GM19023 (cell line): ENCODE results near the gene TRIM7.

ENCODE experiments used
- ATAC-seq: cut with Tn5 transposase; IDR thresholded peaks from one replicate; pipeline ENCODE4 v1.9.1; 2021; ENCODE audit warnings: mild to moderate bottlenecking, moderate library complexity; ENCODE audit not compliant: unreplicated experiment

The TRIM7 gene

DNA sequence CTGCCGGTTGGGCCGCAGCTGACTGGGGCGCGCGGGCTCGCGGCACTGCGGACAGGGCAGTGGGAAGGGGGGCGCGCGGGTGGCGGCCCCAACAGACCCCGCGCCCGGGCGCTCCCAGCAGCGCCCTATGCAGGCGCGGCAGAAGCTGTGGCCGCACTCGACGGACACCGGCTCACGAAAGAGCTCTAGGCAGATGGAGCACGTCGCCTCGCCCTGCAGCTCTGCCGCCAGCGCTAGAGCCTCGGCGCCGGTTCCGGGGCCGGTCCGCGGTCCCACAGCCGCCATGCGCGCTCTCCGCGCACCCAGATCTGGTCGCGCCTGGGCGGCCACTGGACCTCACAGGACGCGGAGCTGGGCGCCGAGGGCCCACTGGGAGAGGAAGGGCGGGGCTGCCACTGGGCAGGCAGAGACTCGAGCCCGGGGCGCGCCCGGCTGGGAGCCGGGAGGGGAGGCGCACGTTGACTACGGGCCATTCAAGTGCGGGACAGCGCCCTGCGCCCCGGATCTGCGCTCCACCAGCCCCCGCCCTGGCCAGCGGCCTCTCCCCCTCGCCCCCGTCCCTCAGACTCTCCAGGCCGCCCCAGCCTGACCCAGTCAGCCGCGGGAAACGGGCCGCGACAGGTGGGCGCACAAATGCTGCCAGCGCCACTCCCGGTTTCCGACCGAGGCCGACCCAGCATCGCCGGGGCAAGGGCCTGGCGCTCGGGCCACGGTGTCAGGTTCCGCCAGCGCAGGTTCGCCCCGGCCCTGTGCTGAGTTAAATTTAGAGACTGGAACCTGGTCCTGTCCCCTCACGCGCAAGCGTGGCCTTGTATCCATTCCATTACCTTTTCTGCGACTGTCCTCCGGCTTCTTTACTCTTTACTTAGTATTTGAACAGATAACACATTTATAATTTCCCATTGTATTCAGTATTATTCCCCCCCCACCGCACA lies at the start of gene TRIM7:
Gene TRIM7 (minus strand): TSS at position 371 of the 935 bp plus-strand sequence. CDS start 86 bp downstream, at position 285.
- no peak for ATAC-seq

DNA sequence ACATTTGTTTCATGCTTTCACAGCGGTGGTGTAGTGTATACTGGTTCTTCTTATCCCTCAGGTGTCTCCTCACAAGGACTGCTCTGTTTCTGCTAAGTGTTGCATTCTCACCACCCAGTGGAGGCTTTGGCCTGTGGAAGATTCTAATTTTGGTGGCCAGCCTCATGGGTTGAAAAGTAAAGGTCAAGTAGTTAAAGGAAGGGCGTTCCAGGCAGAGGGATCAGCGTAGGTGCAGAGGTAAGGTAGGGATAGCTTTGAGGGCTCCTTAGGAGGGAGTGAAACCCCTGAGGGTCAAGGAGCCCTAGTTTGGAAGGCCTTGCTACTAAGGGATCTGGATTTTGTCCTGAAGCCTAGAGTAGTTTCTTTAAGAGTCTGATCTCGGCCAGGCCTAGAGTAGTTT lies 43.3 kb upstream of the TRIM7 start:
- ATAC-seq: no peak

DNA sequence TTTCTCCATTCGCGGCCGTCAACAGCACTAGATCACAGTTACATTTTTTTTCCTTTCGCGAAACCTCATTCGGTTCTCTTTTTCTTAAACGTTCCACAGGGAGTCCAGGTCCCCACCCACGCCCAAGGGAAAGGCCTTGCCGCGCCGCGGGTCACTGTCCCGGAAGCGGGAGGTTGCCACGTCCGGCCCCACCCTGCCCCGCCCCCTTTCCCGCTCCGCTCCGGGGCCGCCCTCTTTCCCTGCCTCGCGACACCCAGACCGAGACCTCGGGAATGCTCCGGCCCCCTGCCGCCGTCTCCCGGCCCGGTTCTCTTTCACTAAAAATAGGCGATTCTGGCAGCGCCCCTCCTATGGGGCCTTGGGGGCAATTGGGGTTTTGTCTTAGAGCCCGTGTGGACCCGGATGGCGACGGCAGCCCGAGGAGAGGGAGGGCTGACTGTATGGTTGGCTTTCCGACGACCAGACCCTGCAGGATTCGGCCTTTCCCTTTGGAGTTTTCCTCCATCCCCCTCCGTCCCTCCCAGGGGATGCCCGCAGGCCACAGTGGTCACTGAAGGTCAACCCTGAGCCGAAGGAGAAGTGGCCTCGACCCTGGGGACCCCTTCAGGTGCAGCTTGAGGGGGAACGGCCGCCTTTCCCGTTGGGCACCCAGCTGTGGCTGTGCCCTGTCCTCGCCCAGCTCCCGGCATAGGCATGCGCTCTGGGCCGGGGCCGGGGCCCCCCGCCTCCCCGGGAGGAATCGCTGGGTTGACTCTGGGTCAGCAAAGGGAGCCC lies 41.5 kb upstream of the TRIM7 start:
- ATAC-seq: peak; percentile 49

DNA sequence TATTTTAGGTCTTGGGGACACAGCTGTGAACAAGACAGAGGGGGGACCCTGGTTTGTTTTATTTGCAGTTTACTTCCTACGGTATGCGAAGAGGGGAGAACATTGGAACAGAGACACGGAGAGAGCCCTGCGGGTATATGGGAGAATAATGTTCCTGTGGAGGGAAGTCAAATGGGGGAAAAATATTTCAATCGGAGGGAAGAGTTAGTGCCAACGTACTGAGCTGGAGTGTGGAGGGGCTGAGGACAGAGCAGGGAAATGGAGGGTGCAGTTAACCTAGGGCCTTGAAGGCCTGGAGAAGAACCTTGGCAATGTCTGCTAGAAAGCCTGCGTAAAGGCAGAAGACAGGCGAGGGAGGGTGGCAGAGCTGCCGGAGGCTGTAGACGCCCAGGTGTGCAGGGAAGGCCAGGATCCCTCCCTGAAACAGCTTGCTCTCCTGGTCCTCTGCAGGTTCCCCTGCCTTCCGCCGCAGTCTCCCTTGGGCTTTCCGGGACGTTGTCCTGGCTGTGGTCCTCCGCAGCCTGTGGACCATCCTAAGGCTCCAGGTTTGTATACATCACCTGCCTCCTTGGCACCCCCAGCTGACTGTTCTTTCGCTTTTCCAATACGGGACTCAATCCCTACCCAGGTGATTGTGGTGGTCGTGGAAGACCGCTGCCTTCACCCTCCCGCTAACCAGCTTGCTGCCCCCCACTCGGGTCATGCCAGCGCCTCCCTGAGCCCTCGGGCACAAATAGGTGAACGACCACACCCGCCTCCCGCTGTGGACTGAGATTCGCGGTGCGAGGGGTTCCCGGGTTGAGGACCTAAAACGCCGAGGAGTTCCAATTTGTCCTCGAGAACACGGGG lies 40.7 kb upstream of the TRIM7 start:
- ATAC-seq: peak; percentile 4

DNA sequence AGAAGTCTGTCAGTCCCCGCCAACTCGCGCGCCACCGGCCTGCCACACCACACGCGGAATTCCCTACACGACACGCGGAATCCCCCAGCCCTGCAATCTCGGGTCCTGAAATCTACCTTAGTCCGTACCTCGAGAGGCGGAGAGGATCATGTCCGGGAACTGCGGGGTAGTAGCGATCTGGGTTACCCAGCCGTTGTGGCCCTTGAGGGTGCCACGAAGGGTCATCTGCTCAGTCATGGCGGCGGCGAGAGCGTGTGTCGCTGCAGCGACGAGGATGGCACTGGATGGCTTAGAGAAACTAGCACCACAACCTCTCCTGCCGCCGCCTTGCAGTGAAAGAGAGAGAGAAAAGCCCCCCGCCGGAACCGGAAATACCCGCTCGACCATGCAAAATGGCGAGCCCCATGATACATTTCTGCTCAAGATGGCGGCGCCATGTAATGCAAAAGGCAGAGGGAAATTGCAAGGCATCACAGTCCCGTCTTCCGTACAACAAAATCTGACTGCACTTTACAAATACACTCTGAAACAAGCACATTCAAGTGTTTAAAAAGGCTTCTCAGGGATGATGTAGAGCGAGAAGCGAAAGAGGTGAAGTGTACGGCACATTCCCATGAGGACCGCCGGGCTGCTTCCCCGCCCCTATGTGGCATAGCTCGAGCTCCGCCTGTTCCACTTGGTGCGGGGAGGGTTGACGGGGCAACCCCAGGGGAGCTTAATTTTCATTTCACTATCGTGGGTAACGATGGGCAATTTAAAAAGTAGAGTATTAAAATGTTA lies 38.8 kb upstream of the TRIM7 start, which contains the start of gene RACK1:
Gene RACK1 (minus strand): TSS at position 343 of the 780 bp plus-strand sequence. CDS start 106 bp downstream, at position 237.
- peak; percentile 62 for ATAC-seq

DNA sequence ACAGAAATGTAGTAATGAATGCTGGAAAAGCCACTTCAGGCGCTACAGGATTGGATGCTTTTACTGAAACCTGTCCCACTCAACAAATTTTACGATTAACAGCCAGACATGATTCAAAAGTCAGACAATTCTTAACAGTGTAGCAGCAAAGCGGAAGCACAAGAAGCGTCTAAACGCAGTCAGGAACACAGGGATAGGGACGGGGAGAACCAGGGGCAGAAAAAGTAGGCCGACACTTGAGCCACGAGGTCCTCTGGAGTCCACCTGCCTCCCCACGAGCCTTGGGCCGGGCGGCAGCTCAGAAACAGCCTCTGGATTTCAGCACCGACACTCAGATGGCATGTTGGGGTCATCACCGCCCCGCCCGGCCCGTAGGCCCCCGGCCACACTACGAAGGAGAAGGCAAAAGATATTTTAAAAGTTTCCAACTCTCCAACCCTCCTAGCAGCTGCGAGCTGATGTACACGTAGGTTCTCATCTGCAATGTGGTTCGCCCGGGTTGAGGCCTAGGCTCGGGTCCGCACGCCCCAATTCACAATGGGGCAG lies 38.1 kb upstream of the TRIM7 start:
- no peak for ATAC-seq

DNA sequence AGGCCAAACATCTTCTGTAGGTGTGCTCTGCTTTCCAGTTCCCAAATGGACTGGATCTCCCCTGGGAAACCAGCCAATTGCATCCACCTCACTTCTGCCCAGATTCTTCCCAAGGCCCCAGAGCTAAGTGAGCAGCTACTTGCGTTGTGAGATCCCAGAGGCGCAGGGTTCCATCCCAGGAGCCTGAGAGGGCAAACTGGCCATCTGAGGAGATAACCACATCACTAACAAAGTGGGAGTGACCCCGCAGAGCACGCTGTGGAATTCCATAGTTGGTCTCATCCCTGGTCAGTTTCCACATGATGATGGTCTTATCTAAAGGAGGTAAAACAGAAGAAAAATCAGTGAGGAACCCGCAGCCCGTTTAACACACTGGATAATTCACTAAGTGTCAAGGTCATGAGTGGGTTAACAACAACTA lies 37.0 kb upstream of the TRIM7 start:
- no peak for ATAC-seq

DNA sequence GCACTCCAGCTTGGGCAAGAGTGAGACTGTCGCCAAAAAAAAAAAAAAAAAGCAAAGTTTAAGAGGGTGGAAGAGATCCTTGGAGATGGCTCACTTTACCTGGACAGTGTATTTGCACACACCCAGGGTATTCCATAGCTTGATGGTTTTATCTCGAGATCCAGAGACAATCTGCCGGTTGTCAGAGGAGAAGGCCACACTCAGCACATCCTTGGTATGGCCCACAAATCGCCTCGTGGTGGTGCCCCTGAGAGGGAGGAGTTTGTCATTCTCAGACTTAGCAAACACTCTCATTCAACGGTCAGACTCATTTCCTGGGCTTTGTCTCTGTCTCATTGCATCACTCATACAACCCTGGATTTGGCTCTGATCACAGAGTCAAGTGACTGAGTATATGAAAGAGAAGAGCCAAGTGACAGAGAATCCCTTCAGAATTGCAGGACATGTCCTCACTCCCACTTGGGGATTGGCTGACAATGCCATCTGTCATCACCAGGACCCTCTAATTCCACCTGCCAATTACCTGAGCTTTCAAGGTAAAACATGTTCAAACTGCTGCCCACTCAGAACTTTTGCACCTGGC lies 36.5 kb upstream of the TRIM7 start:
- no peak for ATAC-seq

DNA sequence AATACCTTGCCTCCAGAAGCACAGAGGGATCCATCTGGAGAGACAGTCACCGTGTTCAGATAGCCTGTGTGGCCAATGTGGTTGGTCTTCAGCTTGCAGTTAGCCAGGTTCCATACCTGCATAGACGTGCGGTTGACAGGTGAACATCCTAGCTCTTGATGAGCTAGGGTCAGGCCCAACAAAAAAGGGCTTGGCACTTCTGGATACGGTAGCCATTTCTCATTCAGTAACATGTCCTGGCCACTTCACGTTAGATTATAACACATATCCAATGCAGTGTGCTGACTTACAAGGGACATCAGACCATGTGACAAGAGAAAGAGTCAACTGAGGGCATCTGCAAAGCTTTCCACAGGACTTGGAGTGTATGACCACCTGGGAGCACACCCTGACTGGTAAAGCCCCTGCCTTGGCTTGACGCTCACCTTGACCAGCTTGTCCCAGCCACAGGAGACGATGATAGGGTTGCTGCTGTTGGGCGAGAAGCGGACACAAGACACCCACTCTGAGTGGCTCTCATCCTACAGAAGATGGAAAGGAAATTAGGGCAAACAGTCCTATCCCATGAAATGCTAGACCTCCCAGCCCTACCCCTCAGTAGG lies 34.2 kb upstream of the TRIM7 start:
- no peak for ATAC-seq

DNA sequence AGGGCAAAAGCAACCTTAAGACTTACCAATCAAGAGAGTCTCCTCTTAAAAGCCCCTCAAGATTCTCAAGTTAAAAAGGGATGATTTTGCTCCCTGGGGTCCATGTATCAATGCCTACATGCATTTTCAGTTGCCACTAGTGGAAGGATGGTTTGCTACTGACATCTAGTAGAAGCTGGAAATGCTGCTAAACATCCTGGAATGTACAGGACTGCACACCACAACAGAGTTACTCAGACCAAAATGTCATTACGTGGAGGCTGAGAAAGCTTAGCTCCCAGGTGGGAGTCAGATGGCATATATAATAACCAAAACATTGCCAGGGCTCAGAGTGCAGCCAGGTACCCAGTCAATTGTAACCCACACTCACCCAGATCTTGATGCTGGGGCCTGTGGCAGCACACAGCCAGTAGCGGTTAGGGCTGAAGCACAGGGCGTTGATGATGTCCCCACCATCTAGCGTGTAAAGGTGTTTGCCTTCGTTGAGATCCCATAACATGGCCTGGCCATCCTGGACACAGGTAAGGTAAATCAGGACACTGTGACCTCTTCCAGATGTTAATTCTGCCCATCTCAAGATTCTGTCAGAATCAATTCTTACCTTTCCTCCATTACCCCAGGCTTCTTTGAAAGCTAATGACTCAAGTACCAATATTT lies 32.9 kb upstream of the TRIM7 start:
- ATAC-seq: no peak

DNA sequence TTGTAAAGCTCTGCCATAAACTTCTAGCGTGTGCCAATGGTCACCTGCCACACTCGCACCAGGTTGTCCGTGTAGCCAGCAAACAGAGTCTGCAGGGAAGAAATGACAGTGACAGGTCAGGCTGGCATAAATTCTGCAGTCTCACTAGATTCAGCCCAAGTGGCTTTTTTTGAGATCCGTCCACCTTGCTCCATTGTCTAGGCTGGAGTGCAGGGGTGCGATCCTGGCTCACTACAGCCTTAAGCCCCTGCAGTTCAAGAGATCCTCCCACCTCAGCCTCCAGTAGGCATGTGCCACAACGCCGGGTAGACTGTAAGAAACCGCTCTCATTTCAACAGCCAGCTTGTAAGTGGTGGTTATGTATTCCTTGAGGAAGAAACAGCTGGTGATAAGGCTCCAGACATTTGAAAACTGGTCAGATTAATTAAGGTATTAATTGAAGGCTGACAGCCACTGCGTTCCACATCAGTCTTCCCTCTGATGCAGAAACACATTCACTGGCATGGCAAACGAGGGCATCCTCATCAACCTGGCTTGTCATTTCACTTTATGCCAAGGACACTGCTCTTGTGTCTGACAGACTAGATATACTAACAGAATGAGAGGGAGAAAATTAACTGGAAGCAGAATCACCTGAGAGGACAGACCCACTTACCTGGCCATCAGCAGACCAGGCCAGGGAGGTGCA lies 32.1 kb upstream of the TRIM7 start:
- no peak for ATAC-seq

DNA sequence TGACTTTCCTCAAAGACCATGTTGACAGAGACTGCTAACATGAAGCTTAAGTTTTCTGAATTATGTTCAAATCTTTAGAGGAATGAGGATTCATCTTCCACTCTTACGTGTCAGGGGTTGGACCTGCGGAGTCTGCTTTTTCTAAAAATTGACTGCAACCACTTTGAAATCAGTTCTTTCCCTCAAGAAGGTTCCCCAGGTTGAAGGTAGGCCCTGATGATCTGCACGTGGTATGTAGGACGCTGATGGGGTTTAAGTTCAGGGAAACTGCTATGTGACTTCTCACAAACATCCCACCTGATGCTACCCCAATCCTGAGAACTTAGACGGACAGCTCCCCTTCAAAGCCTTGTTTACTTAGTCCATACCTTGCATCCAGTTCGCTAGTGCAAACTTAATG lies 31.5 kb upstream of the TRIM7 start:
- no peak for ATAC-seq

DNA sequence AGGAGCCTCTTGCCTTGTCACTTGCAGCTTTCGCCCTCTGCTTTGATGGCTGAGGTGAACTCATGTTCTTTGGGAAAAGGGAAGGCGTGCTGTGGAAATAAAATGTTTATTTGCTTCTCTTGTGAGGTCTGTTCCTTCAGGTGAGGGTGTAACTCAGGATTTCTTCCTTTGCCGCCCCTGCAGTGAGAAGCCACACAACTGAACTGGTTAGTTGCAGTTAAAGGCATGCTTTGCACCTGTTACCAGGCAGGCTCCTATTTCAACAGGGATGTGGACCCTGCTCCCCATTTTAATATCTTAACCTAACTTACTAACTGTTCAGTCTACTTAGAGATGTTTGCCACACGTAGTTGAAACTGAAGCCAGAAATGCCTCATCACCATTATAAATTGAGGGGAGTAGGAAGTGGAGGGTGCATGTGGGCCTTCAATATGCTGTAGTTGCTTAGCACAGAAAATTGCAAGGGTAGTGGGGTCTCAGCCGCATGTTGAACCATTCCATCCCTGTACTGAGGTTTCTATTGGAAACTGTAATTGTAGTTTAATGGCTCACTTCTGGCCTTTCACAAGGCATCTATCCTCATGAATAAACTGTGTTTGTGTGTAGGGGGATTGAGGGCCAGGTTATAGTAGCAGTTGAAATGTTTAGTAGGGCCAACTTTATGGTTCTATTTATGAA lies 30.8 kb upstream of the TRIM7 start:
- ATAC-seq: no peak

DNA sequence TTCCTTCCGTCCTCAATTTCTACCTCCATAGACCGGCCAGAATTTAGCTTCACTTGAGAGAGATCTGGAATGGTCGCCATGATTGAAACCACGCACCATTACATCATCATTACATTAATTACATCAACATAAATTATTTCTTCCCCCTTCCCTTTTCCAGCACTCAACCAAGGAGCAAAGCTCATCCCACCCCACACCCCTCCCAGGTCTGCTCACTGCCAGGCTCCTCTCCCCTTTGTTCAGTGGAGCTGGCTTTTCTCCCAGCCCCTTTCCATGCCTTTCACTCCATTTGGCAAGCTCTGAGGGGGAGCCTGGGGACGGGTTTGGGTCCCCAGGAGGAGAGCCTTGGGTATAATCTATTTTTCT lies 30.3 kb upstream of the TRIM7 start:
- no peak for ATAC-seq

DNA sequence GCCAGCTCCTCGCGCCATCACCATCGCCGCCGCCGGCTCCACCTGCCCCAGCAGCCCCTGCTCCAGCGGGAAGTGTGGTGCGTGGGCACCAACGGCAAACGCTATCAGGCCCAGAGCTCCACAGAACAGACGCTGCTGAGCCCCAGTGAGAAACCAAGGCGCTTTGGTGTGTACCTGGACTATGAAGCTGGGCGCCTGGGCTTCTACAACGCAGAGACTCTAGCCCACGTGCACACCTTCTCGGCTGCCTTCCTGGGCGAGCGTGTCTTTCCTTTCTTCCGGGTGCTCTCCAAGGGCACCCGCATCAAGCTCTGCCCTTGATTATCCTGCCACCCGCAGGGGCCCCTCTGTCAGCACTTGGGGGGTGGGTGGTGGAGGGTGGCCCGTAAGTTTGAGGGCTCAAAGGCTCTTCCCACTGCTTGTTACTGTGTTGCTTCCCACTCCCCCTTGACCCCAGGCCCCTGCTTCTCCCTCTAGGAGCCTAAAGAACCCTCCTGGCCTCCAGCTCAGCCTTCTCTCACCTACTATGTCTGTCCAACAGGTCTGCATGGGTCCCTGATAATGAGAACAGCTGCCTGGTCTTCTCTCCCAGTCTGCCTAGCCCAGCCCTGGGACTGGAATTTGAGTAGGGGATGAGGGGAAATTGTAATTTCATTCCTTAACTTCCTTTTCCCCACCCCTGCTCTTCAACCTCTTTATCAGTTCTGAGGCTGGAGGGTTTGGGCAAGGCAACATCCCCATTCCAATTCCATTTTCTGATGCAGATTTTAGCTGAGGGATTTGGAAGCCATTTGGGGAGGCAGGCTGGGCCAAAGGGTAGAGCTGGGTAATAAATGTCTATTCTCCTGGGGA lies 29.7 kb upstream of the TRIM7 start:
- no peak for ATAC-seq

DNA sequence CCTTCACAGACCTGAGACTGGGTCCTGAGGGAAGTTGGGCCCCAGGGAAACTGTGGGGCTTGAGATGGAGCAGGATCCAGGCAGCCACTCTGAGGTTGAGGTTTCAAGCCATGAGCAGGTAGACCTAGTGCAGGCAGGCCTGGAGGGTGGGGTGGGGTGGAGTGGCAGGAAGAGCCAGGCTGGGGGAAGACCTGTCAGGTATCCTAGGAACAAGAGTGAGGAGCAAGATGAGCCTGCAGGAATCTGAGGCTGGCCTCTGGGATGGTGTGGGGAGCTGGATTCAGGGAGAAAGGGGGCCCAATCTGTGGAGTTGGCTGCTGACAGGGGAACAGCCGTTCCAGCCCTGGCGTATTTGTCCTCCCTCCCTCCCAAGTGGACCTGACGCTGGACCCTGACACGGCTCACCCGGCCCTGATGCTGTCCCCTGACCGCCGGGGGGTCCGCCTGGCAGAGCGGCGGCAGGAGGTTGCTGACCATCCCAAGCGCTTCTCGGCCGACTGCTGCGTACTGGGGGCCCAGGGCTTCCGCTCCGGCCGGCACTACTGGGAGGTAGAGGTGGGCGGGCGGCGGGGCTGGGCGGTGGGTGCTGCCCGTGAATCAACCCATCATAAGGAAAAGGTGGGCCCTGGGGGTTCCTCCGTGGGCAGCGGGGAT lies 28.9 kb upstream of the TRIM7 start:
- no peak for ATAC-seq
